AG04450 (cell line): ENCODE data around the gene DCLK1. TPM values are rescaled to one million over a fixed set of nuclear protein-coding genes. Genes with fewer than 3 reads are reported as not detected.
A peak's percentile ranks its signal among the peaks of the same experiment; 100 is the strongest.

Source experiments
- CTCF ChIA-PET: fragments of 300-600, 350-600 bp; formaldehyde crosslinking; extraction: SDS; loops from one replicate; lab custom pipeline; 2022; ENCODE audit warnings: antibody characterized with exemption, inconsistent platforms; lab: Charles Lee
- POLR2A ChIA-PET: fragments of 350-600 bp; formaldehyde crosslinking; extraction: SDS; loops from one replicate; lab custom pipeline; 2021; ENCODE audit warnings: antibody characterized with exemption, inconsistent platforms; lab: Yijun Ruan, JAX
- DNase-seq: peaks from one replicate; pipeline ENCODE4 v3.0.0-alpha.2; 2011; ENCODE audit warnings: low read depth, low spot score
- H3K27ac ChIP-seq: one replicate; pipeline ENCODE4 v1.5.1; 2012; ENCODE audit warnings: low read depth, low read length, control low read depth
- H3K27me3 ChIP-seq: one replicate; pipeline ENCODE4 v1.6.0; 2012; ENCODE audit warnings: low read length; ENCODE audit not compliant: control insufficient read depth, insufficient read depth
- H3K4me3 ChIP-seq: 2 replicates; pipeline ENCODE4 v1.5.1; 2011; ENCODE audit warnings: mild to moderate bottlenecking, low read depth, low read length, control low read depth
- H3K9me3 ChIP-seq: 2 replicates; pipeline ENCODE4 v1.5.1; 2012; ENCODE audit warnings: low read length; ENCODE audit not compliant: control insufficient read depth, insufficient read depth
- CTCF ChIP-seq: IDR thresholded peaks from 2 replicates; pipeline ENCODE4 v1.5.1; 2011; ENCODE audit warnings: low read depth, low read length, control low read depth, inconsistent platforms
- polyA plus RNA-seq: library from polyadenylated mRNA; depleted of rRNA; stranded (reverse); fragments of >200 nt; gene quantifications from 2 replicates; pipeline ENCODE4 v1.2.3, GENCODE V29; 2011

DCLK1 gene
- polyA plus RNA-seq, 1 experiment = not detected

GRCh38 chr13:35824825-35825224 is 306.4 kb downstream of the DCLK1 start:
- CTCF ChIA-PET = no interaction called here
- no peak overlapping the region for H3K4me3 ChIP-seq
- no peaks in the 10 kb centered on the region for H3K27me3 ChIP-seq
- DNase-seq = no peak
- no peaks in the 10 kb centered on the region for H3K9me3 ChIP-seq
- H3K27ac ChIP-seq = no peak overlapping the region
- POLR2A ChIA-PET = no interaction called here
- TF ChIP-seq CTCF = no peak

- Histone ChIP-seq H3K9me3 (no peaks in the 10 kb centered on the region), H3K27me3 (no peaks in the 10 kb centered on the region), H3K27ac (no peak overlapping the region), H3K4me3 (no peak overlapping the region)
- ChIA-PET CTCF (no interaction called here), POLR2A (no interaction called here)
- DNase-seq = no peak
- TF ChIP-seq CTCF = no peak
These were observed 306.8 kb downstream of the DCLK1 start for GRCh38 chr13:35824395-35824794.

- DNase-seq = no peak
- POLR2A ChIA-PET = no interaction called here
- H3K9me3 ChIP-seq = no peaks in the 10 kb centered on the region
- H3K4me3 ChIP-seq = no peak overlapping the region
- H3K27ac ChIP-seq = no peak overlapping the region
- CTCF ChIA-PET = no interaction called here
- H3K27me3 ChIP-seq = no peaks in the 10 kb centered on the region
- no peak for TF ChIP-seq CTCF
These were observed 308.5 kb downstream of the DCLK1 start for GRCh38 chr13:35822666-35823065.

- H3K9me3 ChIP-seq = no peaks in the 10 kb centered on the region
- no peak overlapping the region for H3K4me3 ChIP-seq
- H3K27me3 ChIP-seq = no peaks in the 10 kb centered on the region
- no peak overlapping the region for H3K27ac ChIP-seq
- ChIA-PET CTCF (interaction anchor here (0.6 to 4.0 kb wide), 36 partner anchors 8 to 1198 kb away, joined by 3 to 32 read pairs (median 4); no protein-coding TSS in a partner anchor), POLR2A (no interaction called here)
- DNase-seq = no peak
- peak; percentile 78 for TF ChIP-seq CTCF
These were observed 312.5 kb downstream of the DCLK1 start for GRCh38 chr13:35818633-35819067.

GRCh38 chr13:35817642-35818607 is 313.3 kb downstream of the DCLK1 start:
- no peak overlapping the region for H3K27ac ChIP-seq
- ChIA-PET POLR2A (no interaction called here), CTCF (interaction anchor here (0.6 to 4.0 kb wide), 33 partner anchors 8 to 1197 kb away, joined by 3 to 32 read pairs (median 4); no protein-coding TSS in a partner anchor)
- no peaks in the 10 kb centered on the region for H3K9me3 ChIP-seq
- no peak for TF ChIP-seq CTCF
- no peak for DNase-seq
- no peaks in the 10 kb centered on the region for H3K27me3 ChIP-seq
- no peak overlapping the region for H3K4me3 ChIP-seq
